ENCODE data around the gene ATP10A.

GRCh38 chr15:25695875-25696760 lies 167.0 kb downstream of the ATP10A start:
- TF ChIP-seq CTCF (IDR thresholded peaks at IDR 0.05) (no peak), POLR2A (IDR thresholded peaks at IDR 0.05) (no peak), EP300 (IDR thresholded peaks at IDR 0.05) (no peak)

Measured in ovary (tissue), 3 donors.